ENCODE measurements around the gene ILKAP.

ILKAP gene

GRCh38 chr2:238203094-238203972 is at the start of gene ILKAP:
Gene ILKAP (minus strand): TSS chr2:238203695. CDS start chr2:238203553, 142 bp downstream.
- in situ Hi-C loops (cut with MboI; ENCODE audit: low sequenced_read_pairs) = no loop called here

- in situ Hi-C loops (cut with MboI; ENCODE audit: low sequenced_read_pairs) = no loop called here
Observed at GRCh38 chr2:238252766-238253630, 49.5 kb upstream of the ILKAP start.

GRCh38 chr2:238251986-238252385 is 48.5 kb upstream of the ILKAP start:
- in situ Hi-C loops (cut with MboI; ENCODE audit: low sequenced_read_pairs) = no loop called here

- in situ Hi-C loops (cut with MboI; ENCODE audit: low sequenced_read_pairs) = no loop called here
Observed at GRCh38 chr2:238251331-238251730, 47.8 kb upstream of the ILKAP start.

GRCh38 chr2:238250896-238251295 is 47.4 kb upstream of the ILKAP start:
- in situ Hi-C loops (cut with MboI; ENCODE audit: low sequenced_read_pairs) = no loop called here

- in situ Hi-C loops (cut with MboI; ENCODE audit: low sequenced_read_pairs) = no loop called here
Observed at GRCh38 chr2:238247841-238248453, 44.5 kb upstream of the ILKAP start.

- in situ Hi-C loops (cut with MboI; ENCODE audit: low sequenced_read_pairs) = no loop called here
Observed at GRCh38 chr2:238247002-238247822, 43.7 kb upstream of the ILKAP start.

DNA sequence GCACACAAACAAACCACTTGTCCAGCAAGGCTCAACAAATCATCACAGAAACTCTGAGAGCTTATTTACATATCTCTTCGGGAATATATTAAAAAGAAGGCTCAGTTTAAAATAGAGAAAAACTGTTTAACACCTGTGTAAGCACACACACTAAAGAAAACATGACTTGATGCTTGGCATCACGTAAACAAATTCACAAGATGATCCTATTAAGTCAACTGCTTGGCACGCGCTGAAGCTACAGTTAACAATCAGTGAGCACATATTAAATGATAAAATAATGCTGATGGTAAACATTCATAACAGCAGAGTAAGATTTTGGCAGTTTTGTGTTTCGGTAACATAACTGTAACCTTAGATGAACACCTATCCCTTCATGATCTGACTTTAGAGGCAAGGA is 40.7 kb upstream of the ILKAP start:
- in situ Hi-C loops (cut with MboI; ENCODE audit: low sequenced_read_pairs) = no loop called here

DNA sequence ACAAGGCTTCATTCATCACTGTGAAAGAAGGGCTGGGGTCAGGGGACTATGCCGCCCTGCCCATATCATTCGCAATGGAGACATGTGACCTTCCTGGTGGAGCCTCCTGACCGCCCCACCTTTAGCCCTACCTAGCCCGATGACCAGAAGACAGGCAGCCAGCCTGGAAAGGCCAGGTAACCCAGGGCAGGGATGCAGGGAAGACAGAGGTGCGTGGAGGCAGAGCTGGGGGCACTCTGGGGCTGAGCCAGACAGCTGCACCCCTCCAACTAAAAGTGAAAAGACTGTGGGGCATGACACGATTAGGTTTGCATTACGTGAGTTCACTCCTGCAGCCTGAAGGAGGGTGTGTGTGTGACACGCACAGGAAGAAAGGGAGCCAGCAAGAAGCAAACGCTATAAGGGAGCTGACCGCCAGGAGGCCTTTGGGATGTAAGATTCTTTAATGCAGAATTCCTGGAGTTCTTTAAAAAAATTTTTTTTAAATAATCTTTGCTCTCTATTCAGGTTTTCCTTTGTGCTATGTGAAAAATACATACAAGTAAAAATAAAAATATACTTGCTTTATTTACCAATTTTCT is 40.1 kb upstream of the ILKAP start:
- in situ Hi-C loops (cut with MboI; ENCODE audit: low sequenced_read_pairs) = no loop called here

DNA sequence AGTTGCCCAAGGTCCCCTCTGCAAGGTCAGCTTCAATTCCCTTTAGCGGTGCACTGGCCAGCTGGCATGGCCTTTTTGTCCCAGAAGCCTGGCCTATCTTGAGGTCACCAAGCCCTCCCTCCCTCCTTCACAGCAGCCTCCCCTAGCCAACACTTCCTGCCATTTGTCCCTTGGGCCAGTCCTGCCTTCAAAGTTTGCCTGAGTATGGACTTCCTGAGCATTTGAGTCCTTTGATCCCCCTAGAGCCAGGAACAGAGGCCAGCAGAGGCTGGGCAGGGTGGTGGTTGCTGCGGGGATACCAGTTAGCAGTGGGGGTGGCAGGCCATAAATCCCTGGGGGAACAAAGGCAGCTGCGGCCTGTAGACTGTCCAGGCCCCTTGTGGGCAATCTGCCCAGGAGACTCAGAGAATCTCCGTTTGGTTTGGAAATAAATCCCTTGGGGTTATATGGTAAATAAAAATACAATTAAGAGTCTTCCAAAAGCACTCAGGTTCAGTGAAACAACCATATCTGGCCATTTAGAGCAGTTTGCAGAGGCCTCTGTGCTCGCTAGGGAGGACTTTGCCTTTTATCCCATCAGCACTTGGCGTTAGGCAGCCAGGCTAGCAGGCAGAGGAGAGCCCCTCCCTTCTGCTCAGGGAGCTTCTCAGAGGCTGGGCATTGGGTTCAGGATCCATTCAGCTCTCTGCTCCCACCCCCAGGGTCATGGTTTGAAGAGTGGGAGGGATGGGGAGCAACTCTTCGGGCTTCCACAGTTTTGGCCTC is 39.4 kb upstream of the ILKAP start:
- in situ Hi-C loops (cut with MboI; ENCODE audit: low sequenced_read_pairs) = no loop called here

DNA sequence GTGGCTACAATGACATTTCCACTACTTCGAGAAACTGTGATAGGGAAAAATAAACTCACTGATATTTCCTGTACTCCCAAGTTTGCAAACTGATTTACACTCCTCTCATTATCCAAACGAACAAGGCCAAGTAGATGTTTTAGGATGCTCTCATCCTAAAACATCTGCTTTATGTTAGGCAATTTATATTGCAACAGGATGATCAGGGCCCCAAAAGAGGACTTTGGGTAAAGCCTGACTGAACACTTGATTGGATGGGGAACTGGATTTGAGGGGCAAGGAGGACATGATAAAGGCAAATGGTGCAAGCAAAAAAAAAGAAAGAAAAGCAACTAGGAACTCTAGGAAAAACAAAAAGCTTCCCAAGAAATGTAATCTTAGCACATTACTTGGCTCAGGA is 38.5 kb upstream of the ILKAP start:
- in situ Hi-C loops (cut with MboI; ENCODE audit: low sequenced_read_pairs) = no loop called here

DNA sequence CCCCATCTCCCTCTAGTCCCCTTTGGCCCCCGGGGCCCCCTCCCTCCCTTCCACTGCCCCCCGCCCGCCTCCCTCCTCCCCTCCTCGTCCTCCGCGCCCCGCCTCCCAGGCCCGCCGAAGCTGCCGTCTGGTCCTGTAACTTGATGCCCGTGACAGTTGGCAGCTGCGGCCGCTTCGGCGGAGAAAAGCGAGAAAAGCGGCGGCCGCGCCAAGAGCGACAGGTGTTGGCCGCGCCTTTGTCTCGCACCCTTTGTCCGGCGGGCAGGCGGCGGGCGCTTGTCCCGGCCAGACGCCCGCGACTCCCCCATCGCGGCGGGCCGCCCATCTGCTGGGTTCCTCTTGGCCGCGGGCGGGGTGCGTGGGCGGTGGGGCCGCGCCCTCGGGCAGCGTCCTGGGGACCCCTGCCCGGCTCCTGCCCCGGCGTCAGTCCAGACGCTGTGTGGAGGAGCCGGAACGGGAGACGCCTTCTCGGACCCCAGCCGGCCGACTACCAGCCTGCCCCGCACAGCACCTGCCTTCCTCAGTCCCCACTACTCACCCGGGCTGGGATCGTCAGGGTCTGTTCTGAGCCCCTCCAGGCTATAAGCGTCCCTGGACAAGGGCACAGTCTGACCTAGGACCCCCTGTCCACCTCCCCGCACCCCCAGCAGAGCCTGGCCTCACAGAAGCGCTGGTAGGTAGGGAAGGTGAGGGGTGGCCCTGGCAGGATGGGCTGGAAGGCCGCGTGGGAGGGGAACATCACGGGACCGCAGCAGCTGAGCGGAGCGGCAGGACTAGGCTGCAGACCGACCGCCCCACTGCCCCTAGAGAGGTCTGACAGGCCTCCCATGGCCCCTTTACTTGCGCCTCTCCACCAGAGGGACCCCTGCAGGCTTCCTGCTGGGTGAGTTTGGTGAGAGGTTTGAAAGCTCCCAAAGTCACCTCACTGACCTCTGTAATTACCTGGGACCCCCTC is 37.5 kb upstream of the ILKAP start:
- in situ Hi-C loops (cut with MboI; ENCODE audit: low sequenced_read_pairs) = no loop called here

DNA sequence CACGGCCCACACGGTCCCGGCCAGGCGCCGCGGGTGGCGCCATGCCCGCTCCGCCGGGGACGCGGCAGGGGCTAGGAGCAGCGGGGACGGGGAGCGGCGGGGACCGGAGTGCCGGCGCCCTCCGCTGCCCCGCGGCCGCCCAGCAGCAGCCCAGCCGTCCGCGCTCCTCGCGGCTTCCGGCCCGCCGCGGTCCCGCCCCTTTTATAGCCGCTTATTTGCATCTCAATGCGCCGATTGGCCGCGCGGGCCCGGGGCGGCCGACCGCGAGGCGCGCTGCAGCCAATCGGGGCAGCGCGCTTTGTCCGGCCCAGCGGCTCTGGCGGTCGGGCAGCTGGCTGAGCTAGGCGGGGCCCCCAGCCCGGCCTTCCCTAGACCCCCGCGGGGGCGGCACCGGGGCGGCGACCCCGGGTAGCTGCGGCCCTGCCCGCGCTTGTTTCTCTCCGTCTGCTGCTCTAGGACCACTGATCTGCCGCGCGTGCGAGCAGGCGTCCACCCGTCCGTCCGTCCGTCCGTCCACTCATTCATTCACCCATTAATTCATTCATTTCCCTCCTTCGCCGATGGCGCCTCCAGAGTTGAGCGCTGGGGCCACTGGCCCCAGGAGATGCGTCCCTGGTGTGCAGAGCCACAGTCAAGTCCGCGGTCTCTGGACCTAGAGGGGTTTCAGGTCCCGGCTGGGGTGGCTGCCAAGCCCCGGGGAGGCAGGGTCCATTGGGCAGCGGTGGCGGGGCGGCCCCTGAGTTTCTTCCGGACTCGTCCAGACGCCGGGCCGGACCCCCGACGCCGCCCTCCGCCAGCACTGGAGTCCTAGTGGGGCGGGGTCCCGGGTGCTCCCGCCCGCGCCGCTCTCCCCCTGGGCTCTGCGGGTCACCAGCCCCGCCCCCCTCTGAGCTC is 36.6 kb upstream of the ILKAP start, which contains the start of gene HES6:
TSS of gene HES6 (minus strand) at position 176 of the 894 bp plus-strand sequence. CDS start at position 43, 133 bp downstream.
- in situ Hi-C loops (cut with MboI; ENCODE audit: low sequenced_read_pairs) = no loop called here

GRCh38 chr2:238239543-238239862 is 36.0 kb upstream of the ILKAP start:
- in situ Hi-C loops (cut with MboI; ENCODE audit: low sequenced_read_pairs) = no loop called here

DNA sequence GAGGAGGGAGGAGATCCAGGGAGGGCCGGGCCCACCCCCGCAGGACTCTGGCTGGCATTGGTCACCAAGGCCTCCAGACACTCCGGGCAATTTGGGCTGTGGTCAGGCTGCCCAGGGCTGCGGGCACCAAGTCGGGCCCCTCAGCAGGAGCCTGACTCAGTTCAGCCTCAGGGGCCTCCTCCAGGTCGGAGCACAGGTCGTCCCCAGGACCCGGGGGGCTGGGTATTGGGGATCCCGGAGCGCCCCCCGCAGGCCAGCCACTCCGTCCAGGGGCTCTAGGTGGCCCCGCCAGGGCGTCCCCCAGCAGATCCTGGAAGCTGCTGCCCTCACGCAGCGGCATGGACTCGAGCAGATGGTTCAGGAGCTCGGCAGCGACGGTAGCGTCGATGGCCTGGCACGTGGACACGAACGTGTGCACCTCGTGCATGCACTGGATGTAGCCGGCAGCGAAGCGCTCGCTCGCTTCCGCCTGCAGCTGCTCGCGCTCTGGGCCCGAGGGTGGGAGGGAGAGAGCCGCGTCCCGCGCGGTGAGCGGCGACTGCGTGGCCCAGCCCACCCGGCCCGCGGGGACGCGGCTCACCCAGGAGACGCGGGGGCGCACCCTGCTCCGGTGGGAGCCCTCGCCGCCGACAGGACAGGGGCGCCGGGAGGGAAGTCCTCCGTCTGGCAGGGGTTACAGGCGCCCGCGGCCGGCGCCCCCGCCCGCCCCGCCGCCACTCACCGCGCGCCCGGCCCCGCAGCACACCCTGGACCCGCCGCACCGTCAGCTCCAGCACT is 35.5 kb upstream of the ILKAP start:
- in situ Hi-C loops (cut with MboI; ENCODE audit: low sequenced_read_pairs) = no loop called here

GRCh38 chr2:238238311-238238765 is 34.8 kb upstream of the ILKAP start:
- in situ Hi-C loops (cut with MboI; ENCODE audit: low sequenced_read_pairs) = no loop called here
